HG03342 (cell line): ENCODE data around the gene ATP5IF1.

ENCODE experiments used
- ATAC-seq: cut with Tn5 transposase; IDR thresholded peaks from one replicate; pipeline ENCODE4 v1.9.1; 2021; ENCODE audit warnings: mild to moderate bottlenecking, moderate library complexity; ENCODE audit not compliant: unreplicated experiment

ATP5IF1 gene

GRCh38 chr1:28235755-28236655 lies at the start of gene ATP5IF1:
TSS of gene ATP5IF1 (plus strand) at chr1:28236124. CDS start at chr1:28236184, 60 bp downstream.
- ATAC-seq, result peak; percentile 87

GRCh38 chr1:28190337-28190979 lies 45.5 kb upstream of the ATP5IF1 start:
- ATAC-seq, result no peak

DNA sequence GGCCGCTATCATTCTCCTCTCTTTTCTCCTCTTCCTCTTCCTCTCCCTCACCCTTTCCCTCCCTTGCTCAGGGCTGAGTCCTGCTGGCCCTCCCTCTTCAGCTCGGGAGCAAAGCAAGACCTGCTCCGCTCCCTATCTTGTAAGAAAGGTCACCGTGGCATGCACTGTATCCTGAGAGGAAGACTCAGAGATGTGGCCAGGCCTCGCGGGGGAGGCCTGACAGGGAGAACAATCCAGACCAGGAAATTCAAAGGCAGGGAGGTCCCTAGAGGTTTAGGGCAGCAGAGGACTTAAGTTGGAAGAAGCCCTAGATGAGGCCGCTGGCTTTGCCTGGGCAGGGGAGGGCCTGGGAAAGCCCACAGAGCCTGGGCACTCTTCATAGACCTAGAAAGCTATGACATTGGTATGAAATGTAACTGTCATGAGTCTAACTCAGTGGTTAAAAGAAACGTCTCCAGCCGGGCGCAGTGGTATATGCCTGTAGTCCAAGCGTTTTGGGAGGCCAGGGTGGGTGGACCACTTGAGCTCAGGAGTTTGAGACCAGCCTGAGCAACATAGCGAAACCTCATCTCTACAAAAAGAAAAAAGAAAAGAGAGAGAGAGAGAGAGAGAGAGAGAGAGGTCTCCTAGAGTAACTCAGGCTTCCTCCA lies 44.8 kb upstream of the ATP5IF1 start:
- ATAC-seq, result no peak

DNA sequence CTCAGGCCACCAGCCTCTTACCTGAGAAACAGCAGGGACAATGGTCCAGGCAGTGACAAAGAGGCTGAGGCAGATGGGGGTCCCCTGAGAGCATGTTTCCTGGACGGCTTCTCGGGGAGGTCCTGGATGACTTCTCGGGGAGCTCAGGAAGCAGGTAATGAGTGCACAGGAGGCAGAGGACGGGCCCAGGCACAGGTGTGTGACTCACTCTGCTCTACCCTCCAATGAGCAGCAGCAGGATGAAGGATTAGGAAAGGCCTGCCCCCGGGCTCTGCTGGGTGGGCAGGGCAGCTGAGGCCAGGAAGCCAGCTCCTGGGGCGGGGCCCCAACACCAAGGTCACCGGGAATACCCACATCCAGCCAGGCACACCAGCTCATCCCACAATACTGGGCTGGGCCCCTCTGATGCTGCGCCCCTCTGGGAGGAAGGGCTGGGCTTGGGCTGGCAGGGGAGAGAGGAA lies 42.2 kb upstream of the ATP5IF1 start:
- no peak for ATAC-seq

GRCh38 chr1:28194326-28195035 lies 41.4 kb upstream of the ATP5IF1 start:
- ATAC-seq, result no peak

GRCh38 chr1:28195780-28196179 lies 40.1 kb upstream of the ATP5IF1 start:
- ATAC-seq, result no peak

GRCh38 chr1:28196330-28196729 lies 39.6 kb upstream of the ATP5IF1 start:
- ATAC-seq, result no peak

- no peak for ATAC-seq
Measured at GRCh38 chr1:28197682-28198415, 38.1 kb upstream of the ATP5IF1 start.

DNA sequence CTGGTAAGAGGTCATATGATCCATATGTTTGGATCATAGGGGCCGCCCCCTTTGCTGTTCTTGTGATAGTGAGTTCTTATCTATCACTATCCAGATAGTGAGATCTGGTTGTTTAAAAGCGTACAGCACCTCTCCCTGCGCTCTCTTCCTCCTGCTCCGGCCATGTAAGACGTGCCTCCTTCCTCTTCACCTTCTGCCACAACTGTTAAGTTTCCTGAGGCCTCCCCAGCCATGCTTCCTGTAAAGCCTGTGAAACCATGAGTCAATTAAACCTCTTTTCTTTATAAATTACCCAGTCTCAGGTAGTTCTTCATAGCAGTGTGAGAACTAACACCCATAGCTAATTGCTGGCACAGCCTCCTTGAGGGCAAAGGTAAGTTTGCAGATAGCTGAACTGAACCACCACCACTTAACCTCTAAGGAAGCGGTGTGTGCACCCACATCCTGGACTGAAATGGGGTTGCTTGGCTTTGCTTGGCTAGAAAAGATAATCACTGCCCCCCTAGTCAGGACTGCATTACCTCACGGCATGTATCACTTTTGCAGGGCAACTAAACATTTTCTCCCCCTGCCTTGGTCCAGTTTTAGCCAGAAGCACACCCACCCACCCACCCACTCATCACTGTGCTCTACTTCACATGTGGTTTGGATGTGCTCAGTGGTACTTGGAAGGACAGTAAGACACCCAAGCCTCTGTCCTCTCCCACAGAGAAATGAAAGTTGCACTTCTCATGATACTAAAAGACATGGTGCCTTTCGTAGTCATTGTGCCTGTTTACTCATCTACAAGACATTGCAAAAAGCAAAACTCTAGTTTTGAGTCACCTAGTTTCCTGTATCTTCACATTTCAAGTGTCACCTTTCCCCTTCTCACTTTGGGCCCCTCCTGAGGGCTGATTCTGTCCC lies 36.3 kb upstream of the ATP5IF1 start:
- ATAC-seq, result peak; percentile 88

- ATAC-seq, result no peak
Measured at GRCh38 chr1:28200234-28200873, 35.6 kb upstream of the ATP5IF1 start.

- no peak for ATAC-seq
Measured at GRCh38 chr1:28205243-28205642, 30.7 kb upstream of the ATP5IF1 start.

DNA sequence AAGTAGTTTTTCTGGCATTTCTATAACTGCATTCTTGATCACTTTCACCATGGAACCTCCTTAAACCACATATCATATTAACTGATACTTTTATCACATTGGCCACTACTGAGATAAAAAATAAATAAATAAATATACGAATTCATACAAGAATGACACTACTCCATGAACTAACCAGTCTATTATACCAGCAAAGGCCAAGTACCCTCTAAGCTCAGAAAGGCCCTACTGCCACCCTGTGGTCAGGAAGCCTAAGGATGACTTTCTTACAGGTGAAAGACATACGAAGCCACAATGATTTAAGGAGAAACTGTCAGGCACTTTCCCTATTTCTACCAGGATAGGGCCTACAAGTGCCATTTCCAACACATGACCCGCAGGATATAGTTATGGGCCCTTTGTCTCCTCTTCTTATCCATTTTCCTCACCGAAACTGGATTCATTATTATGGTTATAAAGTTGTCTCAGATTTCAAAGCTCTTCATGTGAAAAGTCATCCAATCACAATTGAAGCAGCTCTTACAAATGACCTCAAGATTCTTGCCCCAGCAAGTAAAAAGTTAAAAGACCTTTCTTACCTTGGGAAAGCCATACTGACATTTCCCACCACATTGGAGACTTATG lies 27.0 kb upstream of the ATP5IF1 start:
- ATAC-seq, result no peak

- ATAC-seq, result no peak
Measured at GRCh38 chr1:28209700-28210099, 26.2 kb upstream of the ATP5IF1 start.

GRCh38 chr1:28213315-28213714 lies 22.6 kb upstream of the ATP5IF1 start:
- ATAC-seq, result no peak

DNA sequence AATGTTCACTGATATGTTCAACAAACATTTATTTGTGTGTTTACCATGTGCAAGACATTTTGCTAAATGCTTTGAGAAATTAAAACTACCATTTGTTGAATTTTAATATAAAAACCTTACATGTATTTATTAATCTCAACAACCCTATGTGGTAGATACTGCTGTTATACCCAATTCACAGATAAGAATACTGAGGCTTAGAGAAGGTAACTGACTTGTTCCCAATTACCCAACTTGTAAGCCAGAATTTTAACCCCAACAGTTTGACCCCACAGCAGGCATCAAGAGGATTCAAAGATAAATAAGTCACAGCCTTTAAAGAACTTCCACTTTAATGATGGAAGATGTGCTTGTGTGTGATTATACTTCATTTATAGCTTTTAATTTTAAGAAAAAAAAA lies 6.8 kb upstream of the ATP5IF1 start:
- no peak for ATAC-seq

DNA sequence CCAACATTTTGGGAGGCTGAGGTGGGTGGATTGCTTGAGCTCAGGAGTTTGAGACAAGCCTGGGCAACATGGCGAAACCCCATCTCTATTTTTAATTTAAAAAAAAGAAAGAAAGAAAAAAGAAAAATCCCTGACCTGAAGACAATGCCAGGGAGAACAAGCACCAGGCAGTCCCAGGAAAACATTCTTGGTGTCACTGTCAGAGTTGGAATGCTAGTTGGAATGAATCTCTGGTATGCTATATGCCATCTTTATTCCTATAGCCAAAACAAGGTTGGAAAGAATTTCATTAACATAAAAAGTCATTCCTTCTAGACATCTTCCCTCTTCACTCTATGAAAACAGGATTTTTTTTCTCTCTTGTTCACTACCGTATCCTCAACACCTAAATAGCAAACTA lies 5.9 kb upstream of the ATP5IF1 start:
- no peak for ATAC-seq

- ATAC-seq, result peak; percentile 42
Measured at GRCh38 chr1:28232558-28233263, 3.2 kb upstream of the ATP5IF1 start, which contains the start of gene DNAJC8. TSS of gene DNAJC8 (minus strand) at chr1:28233029. CDS start at chr1:28232998, 31 bp downstream.

- no peak for ATAC-seq
Measured at GRCh38 chr1:28233264-28233606, 2.7 kb upstream of the ATP5IF1 start.
